ENCODE data around the gene MYMK.

The MYMK gene

GRCh38 chr9:133505186-133505830 is 19.5 kb downstream of the MYMK start:
- DNase-seq (ENCODE audit: low read depth) = no peak

- no peak for DNase-seq (ENCODE audit: low read depth)
These were observed 22.6 kb downstream of the MYMK start for GRCh38 chr9:133502112-133502511.

- DNase-seq (ENCODE audit: low read depth) = no peak
These were observed 24.9 kb downstream of the MYMK start for GRCh38 chr9:133499892-133500270.

DNA sequence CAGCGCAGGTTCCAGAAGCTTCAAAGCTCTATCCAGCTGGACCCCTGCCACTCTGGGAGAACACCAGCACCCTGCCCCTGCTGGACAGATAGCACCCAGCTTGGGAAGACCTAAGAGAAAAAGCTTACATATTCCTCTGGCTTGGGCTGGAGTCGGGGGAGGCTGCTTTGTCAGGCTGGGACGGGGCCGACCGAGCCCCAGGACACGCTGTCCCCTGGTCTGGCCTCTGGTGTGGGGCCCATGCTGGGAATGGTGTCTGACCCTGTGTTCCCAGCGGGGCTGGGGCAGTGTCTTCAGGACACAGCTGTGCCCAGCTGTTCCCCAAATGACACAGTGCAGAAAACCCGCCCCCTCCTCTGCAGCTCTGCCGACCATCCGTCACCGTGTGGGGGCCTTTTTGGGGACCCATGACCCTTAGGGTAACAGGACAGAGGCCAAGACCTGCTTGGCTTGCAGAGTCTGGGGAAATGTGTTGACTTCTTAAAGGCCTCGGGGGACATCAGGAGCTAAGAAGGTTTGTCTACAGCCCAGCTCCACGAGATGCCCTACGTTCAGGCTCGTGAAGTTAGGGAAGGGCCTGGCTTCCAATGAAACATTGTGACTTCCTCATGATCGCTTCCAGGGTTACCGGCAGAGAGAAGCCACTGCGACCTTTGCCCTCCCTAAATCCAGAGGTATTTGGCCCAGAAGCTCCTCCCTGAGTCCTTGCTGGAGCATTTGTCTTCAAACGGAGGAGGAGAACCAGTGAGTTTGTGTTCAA is 25.4 kb downstream of the MYMK start:
- DNase-seq (ENCODE audit: low read depth) = no peak

DNA sequence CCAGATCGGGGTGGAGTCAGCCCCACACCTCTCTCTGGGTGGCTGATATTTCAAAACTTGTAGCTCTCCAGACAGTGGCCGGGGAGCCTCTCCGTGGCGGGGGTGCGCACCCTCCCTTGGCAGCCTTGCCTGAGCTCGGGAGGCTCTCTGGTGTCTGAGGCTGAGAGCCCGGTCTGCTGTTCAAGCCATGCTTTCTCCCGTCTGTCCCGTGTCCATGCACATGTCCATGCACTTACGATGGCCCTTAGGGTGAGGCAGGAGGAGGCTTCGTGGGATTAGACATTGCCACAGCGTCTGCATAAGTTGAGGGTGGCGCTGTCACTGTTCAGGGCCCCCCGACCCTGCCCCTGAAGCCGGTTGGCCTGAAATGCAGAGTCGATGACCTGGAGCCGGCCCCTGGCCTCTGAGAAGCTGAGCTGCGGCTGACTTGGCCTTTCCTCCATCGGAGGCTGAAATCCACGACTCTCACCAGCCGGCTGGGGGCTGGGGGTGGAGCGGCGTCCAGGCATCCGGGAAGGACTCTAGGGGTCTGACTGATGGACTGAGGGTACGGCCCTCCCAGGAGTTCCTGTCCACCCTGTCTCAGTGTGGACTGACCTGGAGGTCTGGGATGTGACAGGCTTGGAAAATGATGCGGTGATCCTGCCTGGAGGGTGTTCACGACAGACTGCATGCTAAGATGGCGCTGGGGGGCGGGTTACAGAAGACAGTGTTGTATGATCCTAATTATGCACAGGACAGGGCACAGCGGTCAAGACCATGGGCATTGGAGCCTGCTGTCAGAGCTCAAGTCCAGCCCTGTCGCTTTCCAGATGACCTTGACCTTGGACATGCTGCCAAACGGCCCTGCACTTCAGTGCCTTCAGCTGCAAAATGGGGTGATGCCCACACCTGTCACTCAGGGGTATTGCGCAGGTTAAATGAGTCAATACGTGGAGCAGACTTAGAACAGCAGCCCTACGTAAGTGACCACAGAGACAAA is 27.6 kb downstream of the MYMK start:
- no peak for DNase-seq (ENCODE audit: low read depth)

GRCh38 chr9:133495327-133496293 is 29.1 kb downstream of the MYMK start:
- DNase-seq (ENCODE audit: low read depth) = no peak

GRCh38 chr9:133494636-133495326 is 30.0 kb downstream of the MYMK start:
- DNase-seq (ENCODE audit: low read depth) = no peak

GRCh38 chr9:133493845-133494540 is 30.8 kb downstream of the MYMK start:
- DNase-seq (ENCODE audit: low read depth) = no peak

GRCh38 chr9:133493428-133493827 is 31.3 kb downstream of the MYMK start:
- DNase-seq (ENCODE audit: low read depth) = no peak

DNA sequence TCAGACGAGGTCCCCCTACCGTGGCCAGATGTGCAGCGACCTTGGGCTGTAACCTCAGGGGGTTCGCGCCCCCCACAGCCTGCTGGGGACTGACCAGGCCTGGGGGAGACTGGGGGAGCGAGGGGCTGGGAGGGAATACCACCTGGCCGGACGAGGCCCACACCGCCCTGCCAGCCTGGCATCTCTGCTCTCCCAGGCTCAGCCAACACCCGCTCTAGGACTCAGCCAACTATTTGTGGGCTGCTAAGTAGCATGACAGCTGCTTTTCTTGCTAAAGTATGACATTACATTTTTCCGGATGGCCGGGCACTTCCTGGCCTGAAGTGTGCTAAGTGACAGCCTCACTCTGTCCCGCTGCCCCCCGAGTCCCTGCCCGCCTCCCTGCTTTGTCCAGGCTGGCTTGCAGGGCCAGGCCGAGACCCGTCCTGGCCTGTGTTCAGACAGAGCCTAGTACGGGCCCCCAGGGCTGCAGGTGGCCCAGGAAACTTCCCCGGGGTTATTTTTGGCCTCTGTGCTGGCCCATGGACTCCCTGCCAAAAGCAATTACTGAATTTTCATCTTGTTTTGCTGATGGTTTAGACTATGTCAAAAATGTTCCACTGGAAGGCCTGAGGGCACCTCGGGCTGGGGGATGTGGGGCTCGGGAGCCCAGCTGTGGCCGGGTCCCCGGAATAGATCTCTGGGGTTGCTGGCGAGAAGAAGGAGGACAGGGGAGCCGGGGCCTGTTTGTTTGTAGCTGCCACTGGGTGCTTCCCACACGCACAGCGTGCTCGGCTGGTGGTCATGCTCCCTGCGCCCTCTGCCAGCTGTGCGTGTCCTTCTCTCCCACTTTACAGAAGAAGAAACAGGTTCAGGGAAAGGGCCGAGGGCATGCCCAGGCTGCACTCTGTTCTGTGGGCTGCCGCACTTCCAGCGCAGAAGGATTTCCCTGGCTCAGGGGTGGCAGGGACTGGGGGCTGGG is 32.4 kb downstream of the MYMK start:
- no peak for DNase-seq (ENCODE audit: low read depth)

- DNase-seq (ENCODE audit: low read depth) = no peak
These were observed 33.2 kb downstream of the MYMK start for GRCh38 chr9:133491656-133491925.

- DNase-seq (ENCODE audit: low read depth) = no peak
These were observed 33.7 kb downstream of the MYMK start for GRCh38 chr9:133490865-133491655.

DNA sequence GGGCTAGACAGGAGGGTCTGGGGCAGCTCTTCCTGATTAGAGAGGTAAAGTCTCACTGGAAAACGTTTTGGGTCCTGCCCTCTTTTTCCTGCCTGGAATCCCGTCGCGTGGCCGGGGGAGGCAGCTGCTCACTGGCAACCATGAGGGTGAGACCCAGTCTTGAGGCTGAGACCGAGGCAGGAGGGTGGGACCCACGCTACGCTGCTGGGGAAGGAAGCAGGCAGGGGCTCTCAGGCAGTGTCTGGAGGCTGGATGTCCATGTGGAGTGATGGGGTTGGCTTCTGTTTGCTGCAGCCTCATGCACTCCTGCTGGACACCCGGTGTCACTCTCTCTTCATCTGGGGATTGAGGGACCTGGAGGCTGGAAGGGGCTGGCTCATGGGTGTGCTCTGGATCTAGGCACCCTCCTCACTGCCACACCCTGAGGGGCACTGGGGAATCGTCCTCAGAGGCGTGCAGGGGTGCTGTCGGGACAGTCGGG is 34.5 kb downstream of the MYMK start:
- DNase-seq (ENCODE audit: low read depth) = no peak

DNA sequence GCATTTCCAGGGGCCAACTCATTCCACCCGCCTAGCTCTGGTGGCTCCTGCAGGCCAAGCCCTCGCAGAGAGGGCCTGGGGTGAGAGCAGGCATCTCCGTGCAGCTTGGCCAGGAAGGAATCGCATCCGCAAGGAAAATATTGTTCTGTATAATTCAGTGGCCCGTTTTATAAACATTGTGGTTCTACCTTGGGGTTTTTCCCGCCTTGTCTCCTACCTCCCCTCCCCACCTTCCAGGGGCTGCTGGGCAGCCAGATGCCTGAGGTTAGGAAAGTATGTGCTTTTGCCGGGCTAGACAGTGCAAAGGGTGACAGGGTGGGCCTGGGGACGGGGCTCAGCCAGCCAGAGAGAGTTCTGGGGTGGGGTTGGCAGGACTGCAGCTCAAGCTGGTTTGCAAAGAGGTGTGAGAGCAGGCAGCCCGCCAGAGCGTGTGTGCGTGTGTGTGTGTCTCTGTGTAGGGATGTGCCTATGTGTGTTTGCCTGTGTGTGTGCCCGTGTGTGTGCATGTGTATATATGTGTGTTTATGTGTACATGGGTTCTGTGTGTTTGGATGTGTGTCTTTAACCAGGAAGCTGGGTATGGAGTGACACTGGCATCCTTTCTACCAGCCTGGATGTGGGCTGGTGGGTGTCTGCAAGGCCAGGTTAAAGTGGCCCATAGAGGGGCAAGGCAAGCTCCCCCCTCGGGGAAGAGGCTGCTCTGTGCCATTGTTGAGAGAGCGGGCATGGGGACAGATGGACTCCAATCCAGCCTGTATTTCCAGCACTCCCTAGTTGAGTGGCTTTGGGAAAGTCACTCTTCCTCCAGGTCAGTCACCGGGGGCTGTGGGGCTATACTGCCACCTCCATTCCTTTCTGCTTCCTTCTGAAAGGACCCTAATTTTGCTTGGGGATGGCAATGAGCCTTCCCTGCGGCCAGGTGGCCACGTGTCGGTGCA is 35.2 kb downstream of the MYMK start:
- DNase-seq (ENCODE audit: low read depth) = no peak

DNA sequence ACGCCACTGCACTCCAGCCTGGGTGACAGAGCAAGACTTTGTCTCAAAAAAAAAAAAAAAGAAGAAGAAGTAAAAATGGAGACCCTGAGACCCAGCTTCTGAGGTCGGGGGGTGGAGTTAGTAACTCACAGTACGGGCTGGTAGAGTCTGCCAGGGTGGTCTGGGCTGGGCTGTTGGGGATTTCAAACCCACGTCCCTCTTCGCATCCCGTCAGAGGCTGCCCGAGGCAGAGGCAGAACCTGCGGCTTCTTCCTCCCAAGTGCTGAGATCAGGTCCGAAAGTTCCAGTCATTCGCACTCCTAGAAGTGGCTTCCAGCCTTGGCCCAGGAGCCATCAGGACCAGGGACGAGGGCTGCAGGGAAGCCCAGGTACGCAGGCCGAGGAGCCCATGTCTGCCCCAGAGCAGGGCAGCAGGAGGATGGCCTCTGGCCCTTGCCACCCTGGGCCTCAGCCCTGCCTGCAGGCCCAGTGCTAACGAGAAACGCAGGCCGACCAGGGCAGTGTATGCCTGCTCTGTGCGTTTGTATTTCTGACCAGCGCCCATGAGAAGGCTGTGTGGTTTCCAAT is 36.0 kb downstream of the MYMK start:
- no peak for DNase-seq (ENCODE audit: low read depth)

GRCh38 chr9:133487331-133487725 is 37.4 kb downstream of the MYMK start:
- DNase-seq (ENCODE audit: low read depth) = no peak
